Omental fat pad (tissue), 4 donors: ENCODE data around the gene SSPN. TPM values are rescaled to one million over a fixed set of nuclear protein-coding genes. Genes with fewer than 3 reads are reported as not detected.

Source experiments
- ATAC-seq: fragments of 150-250 bp; one replicate; pipeline ENCODE4 v1.9.1; 2016; ENCODE audit warnings: mild to moderate bottlenecking, moderate library complexity; ENCODE audit not compliant: low FRiP score
- DNase-seq: peaks from one replicate; pipeline ENCODE4 v3.0.0-alpha.2; 2019; ENCODE audit warnings: low spot score
- CTCF ChIP-seq, 3 donors: fragments of 450-650 bp; IDR thresholded peaks; one replicate each; pipeline ENCODE4 v1.5.1; 2016 to 2017; ENCODE audit warnings: antibody characterized with exemption in 3 of 3, mild to moderate bottlenecking in 3 of 3, moderate library complexity in 2 of 3
- total RNA-seq, 4 donors: library from RNA; depleted of rRNA; stranded (reverse); fragments of >200 nt; gene quantifications; one replicate each; pipeline ENCODE4 v1.1.0, GENCODE V29; 2016

Gene SSPN
- total RNA-seq, 4 donors from 2014 or later: 14.1 to 20.2 (median 16.1) TPM

GRCh38 chr12:26299751-26300150 lies 104.4 kb downstream of the SSPN start:
- TF ChIP-seq CTCF (IDR thresholded peaks at IDR 0.05): no peak
- ATAC-seq (no peak), DNase-seq (no peak)

Other genes starting within 250 kb of the SSPN start
- gene RASSF8, start 236.9 kb upstream of the SSPN start, total RNA-seq: 10 to 100 TPM; 32.0 to 79.5 (median 50.8) TPM
- gene BHLHE41, start 70.5 kb upstream of the SSPN start, total RNA-seq: 1 to 10 TPM; 4.6 to 7.5 (median 5.2) TPM